ENCODE measurements around the gene ATM.
"Not testable (repeated sequence)": the region's sequence is repeated elsewhere in the genome, so short reads cannot be mapped to it uniquely, and the experiment has no call there.

Gene ATM

DNA sequence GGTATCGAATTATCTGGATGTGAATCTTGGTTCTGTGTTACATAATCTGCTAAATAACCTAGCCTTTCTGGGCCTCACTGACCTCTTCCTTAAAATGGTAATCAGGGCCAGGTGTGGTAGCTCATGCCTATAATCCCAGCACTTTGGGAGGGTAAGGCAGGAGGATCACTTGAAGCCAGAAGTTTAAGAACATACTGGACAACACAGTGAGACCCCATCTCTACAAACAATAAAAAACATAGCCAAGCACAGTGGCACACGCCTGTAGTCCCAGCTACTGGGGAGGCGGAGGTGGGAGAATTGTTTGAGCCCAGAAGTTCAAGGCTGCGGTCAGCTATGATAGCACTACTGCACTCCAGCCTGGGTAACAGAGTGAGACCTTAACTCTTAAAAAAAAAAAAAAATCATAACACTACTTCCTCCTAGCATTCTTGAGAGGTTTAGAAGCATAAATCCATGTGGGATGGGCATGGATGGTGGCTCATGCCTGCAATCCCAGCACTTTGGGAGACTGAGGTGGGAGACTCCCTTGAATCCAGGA, 171.9 kb downstream of the ATM start:
- DNase-seq: no peak

DNA sequence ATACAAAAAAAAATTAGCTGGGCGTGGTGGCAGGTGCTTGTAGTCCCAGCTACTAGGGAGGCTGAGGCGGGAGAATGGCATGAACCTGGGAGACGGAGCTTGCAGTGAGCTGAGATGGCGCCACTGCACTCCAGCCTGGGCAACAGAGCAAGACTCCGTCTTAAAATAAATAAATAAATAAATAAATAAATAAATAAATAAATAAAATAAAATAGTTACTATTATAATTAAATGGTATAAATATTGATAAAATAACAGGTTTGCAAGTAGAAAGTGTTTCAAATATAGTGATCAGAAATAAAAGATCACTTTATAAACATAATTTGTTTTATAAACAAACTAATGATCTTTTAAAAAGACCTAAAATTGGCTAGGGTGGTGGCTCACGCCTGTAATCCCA, 173.8 kb downstream of the ATM start:
- not testable (repeated sequence) for DNase-seq

DNA sequence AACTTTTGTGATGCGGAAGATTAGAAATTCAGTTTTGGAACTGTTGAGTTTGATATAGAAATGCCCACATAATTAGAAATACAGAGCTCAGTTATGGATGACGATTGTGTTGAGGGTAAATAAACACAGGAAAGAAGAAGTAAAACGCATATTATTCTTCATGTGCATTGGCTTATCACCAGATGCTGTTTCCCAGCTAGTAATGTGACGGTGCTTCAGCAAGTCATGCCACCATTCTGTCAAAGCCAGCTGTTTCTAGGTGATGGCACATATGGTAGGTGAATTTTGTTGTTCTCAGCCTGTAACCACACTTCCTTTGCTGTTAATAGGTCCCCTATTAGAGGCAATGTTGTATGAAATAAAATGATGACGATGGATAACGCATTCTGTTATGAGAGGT, 175.6 kb downstream of the ATM start:
- DNase-seq: peak; percentile 16

DNA sequence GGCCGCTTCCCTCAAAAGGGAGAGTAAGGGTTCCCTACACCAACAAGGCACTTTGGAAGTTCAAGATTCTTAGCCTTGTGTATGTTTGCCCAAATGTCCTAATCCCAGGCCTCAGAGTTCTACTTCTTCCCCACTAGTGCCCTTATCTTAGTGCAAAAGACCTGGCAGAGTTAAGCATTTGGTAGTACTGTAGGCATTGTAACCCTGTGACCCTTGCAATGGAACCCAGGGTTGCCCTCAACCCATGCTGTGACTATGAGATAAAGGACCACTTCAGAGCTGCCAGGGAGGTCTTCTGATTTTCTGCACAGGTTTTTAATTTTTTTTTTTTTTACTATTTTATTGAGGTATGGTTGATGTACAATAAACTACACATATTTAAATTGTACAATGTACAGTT, 179.4 kb downstream of the ATM start:
- DNase-seq: no peak

DNA sequence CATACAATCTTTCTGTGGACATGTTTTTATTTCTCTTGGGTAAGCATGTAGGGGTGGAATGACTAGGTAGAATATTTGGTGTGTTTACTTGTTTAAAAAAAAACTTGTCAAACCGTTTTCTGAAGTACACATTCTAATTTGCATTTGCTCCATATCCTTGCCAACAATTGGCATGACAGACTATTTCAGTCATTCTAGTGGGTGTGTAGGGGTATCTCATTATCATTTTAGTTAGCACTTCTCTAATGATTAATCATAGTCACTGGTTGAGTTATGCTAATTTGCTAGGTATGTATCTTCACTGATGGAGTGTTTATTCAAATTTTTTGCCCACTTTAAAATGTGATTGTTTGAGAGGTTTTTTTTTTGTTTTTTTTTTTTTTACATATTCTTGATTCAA, 180.2 kb downstream of the ATM start:
- DNase-seq: no peak

DNA sequence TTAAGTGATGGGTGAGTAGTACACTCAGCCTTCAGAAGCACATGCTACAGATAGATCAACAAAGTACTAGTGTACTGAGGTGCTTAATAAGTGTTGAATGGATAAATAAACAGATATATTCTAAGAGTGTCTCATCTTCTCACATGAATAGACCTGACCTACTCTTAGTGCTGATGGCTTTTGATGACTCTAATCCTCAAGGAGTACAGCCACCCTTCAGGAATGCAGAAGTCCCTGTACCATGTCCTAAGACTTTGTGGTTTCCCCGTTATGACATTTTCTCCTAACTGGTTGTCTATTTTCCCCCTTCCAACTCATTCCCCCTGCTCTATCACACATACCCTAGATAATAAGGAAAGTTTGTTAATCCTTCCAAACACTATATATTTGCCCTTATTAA, 182.8 kb downstream of the ATM start:
- DNase-seq: no peak

DNA sequence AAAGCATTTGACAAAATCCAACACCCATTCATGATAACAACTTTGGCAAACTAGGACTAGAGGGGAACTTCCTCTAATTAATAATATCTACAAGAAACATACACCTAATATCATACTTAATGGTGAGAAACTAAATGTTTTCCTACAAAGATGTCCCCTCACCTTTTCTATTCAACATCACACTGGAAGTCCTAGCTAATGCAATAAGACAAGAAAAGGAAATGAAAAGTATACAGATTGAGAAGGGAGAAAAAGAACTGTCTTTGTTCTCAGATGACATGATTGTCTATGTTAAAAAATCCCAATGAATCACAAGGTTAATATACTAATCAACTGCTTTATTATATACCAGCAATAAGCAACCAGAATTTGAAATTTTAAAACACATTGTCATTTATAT, 192.1 kb downstream of the ATM start:
- no peak for DNase-seq

DNA sequence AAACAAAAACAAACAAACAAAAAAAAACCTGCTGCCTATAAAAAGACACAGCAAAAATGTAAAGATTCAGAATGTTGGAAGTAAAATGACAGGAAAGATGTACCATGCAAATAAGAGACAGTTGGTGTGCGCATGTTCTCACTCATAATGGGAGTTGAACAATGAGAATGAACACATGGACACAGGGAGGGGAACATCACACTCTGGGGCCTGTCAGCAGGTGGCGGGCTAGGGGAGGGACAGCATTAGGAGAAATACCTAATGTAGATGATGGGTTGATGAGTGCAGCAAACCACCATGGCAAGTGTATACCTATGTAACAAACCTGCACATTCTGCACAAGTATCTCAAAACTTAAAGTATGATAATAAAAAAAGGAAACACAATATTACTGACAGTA, 194.7 kb downstream of the ATM start:
- not testable (repeated sequence) for DNase-seq

Measured in NCI-H1694 (cell line).